A549 (cell line): ENCODE results near the gene ECSCR.

Source experiments
- CEBPB ChIP-seq, 2 experiments: fragments of >200 bp in 1 of 2; sonication (Bioruptor Twin) in 1 of 2; formaldehyde crosslinking in 1 of 2; IDR thresholded peaks; 2 replicates each; pipeline ENCODE4 v1.6.1; 2012 to 2016
- HOXA7 ChIP-seq: fragments of 250-450 bp; sonication (Bioruptor Pico); IDR thresholded peaks from 2 replicates; pipeline ENCODE4 v1.5.0; 2020; ENCODE audit warnings: mild to moderate bottlenecking, moderate library complexity
- ZC3H11A ChIP-seq: fragments of 450-650 bp; IDR thresholded peaks from 2 replicates; pipeline ENCODE4 v1.6.1; 2014; ENCODE audit warnings: antibody characterized with exemption, mild to moderate bottlenecking
- TF ChIP-seq, protein P1 (sequence below): fragments of >200 bp; sonication (Bioruptor Twin); formaldehyde crosslinking; IDR thresholded peaks from 3 replicates; pipeline ENCODE4 v1.5.1; 2016

- TF ChIP-seq CEBPB (IDR thresholded peaks at IDR 0.05) (no peak), HOXA7 (CRISPR knock-in tag) (no peak), ZC3H11A (no peak)
- TF ChIP-seq, protein P1, sequence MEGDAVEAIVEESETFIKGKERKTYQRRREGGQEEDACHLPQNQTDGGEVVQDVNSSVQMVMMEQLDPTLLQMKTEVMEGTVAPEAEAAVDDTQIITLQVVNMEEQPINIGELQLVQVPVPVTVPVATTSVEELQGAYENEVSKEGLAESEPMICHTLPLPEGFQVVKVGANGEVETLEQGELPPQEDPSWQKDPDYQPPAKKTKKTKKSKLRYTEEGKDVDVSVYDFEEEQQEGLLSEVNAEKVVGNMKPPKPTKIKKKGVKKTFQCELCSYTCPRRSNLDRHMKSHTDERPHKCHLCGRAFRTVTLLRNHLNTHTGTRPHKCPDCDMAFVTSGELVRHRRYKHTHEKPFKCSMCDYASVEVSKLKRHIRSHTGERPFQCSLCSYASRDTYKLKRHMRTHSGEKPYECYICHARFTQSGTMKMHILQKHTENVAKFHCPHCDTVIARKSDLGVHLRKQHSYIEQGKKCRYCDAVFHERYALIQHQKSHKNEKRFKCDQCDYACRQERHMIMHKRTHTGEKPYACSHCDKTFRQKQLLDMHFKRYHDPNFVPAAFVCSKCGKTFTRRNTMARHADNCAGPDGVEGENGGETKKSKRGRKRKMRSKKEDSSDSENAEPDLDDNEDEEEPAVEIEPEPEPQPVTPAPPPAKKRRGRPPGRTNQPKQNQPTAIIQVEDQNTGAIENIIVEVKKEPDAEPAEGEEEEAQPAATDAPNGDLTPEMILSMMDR = no peak
Measured at GRCh38 chr5:139494832-139495231, 32.3 kb upstream of the ECSCR start.
